GM04504 (cell line): ENCODE measurements around the gene ZSWIM5.
"Not testable (repeated sequence)": the region's sequence is repeated elsewhere in the genome, so short reads cannot be mapped to it uniquely, and the experiment has no call there.

Experiments
- DNase-seq: peaks from one replicate; pipeline ENCODE4 v3.0.0-alpha.2; 2012; ENCODE audit warnings: low read depth

Gene ZSWIM5

GRCh38 chr1:45093334-45093733, 113.1 kb downstream of the ZSWIM5 start:
- DNase-seq: no peak

GRCh38 chr1:45089711-45090110, 116.7 kb downstream of the ZSWIM5 start:
- no peak for DNase-seq

GRCh38 chr1:45084562-45084961, 121.8 kb downstream of the ZSWIM5 start:
- no peak for DNase-seq

GRCh38 chr1:45079533-45079932, 126.9 kb downstream of the ZSWIM5 start:
- DNase-seq: no peak

- DNase-seq: not testable (repeated sequence)
Measured at GRCh38 chr1:45076959-45077358, 129.4 kb downstream of the ZSWIM5 start.

GRCh38 chr1:45071567-45071966, 134.8 kb downstream of the ZSWIM5 start:
- DNase-seq: no peak

GRCh38 chr1:45067806-45068205, 138.6 kb downstream of the ZSWIM5 start:
- DNase-seq: no peak

- DNase-seq: no peak
Measured at GRCh38 chr1:45065083-45065482, 141.3 kb downstream of the ZSWIM5 start.

GRCh38 chr1:45062463-45062862, 143.9 kb downstream of the ZSWIM5 start:
- DNase-seq: not testable (repeated sequence)

- no peak for DNase-seq
Measured at GRCh38 chr1:45059829-45060228, 146.6 kb downstream of the ZSWIM5 start.

GRCh38 chr1:45057542-45057941, 148.9 kb downstream of the ZSWIM5 start:
- no peak for DNase-seq

GRCh38 chr1:45051005-45051772, 155.2 kb downstream of the ZSWIM5 start:
- DNase-seq: no peak

GRCh38 chr1:45047032-45047431, 159.4 kb downstream of the ZSWIM5 start:
- DNase-seq: no peak

GRCh38 chr1:45044916-45045315, 161.5 kb downstream of the ZSWIM5 start:
- no peak for DNase-seq

- DNase-seq: no peak
Measured at GRCh38 chr1:45043094-45043493, 163.3 kb downstream of the ZSWIM5 start.

- DNase-seq: no peak
Measured at GRCh38 chr1:45040297-45040696, 166.1 kb downstream of the ZSWIM5 start.

- no peak for DNase-seq
Measured at GRCh38 chr1:45038661-45039364, 167.6 kb downstream of the ZSWIM5 start.

- no peak for DNase-seq
Measured at GRCh38 chr1:45038240-45038639, 168.2 kb downstream of the ZSWIM5 start.

- no peak for DNase-seq
Measured at GRCh38 chr1:45037456-45037855, 168.9 kb downstream of the ZSWIM5 start.

- no peak for DNase-seq
Measured at GRCh38 chr1:45035631-45036301, 170.6 kb downstream of the ZSWIM5 start.

GRCh38 chr1:45033356-45033755, 173.0 kb downstream of the ZSWIM5 start:
- DNase-seq: no peak

- DNase-seq: no peak
Measured at GRCh38 chr1:45032837-45033236, 173.6 kb downstream of the ZSWIM5 start.

GRCh38 chr1:45026446-45026845, 180.0 kb downstream of the ZSWIM5 start:
- no peak for DNase-seq
